Measurements from ENCODE around the gene GNAZ.

Gene GNAZ

DNA sequence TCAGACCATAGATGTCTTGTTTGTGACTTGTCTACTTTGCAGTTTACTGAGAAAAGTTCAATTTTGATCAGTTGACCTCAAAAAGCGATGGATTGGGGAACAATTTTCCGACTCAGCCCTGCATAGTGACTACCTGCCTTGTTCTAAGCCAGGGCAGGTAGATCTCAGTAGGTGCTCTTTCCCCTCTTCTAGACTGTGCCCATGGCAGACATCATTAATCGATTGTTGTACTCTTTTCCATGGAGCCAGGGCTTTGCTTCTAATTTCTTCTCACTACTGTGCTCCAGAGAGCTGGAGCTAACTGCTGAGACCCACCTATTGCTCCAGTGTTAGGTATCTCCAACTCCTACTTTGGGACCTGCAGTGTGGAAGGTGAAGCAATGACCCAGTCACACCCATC lies 84.8 kb downstream of the GNAZ start:
- H3K9me3 ChIP-seq, result no peaks in the 10 kb centered on the region
- H3K36me3 ChIP-seq, result no peaks in the 10 kb centered on the region
- no peak overlapping the region for H3K9ac ChIP-seq
- no peak overlapping the region for H3K4me2 ChIP-seq
- TF ChIP-seq Cebpa-rat (IDR thresholded peaks at IDR 0.05), result no peak
- H3K27me3 ChIP-seq, result no peaks in the 10 kb centered on the region
- H4K20me1 ChIP-seq, result no peaks in the 10 kb centered on the region
- H3K27ac ChIP-seq, result no peak overlapping the region
- peaks cover 43% of the 10 kb centered on the region for H3K4me1 ChIP-seq
- no peak overlapping the region for H3K4me3 ChIP-seq

- Histone ChIP-seq H3K9me3 (no peaks in the 10 kb centered on the region), H3K9ac (no peak overlapping the region), H3K4me2 (peak overlapping the region; percentile 7; the same call in 1 of the 2 replicates), H3K27ac (no peak overlapping the region), H3K27me3 (no peaks in the 10 kb centered on the region), H3K36me3 (no peaks in the 10 kb centered on the region), H3K4me3 (no peak overlapping the region), H3K4me1 (peaks cover 43% of the 10 kb centered on the region), H4K20me1 (no peaks in the 10 kb centered on the region)
- no peak for TF ChIP-seq Cebpa-rat (IDR thresholded peaks at IDR 0.05)
Observed at GRCh38 chr22:23155831-23156230, 85.5 kb downstream of the GNAZ start.

DNA sequence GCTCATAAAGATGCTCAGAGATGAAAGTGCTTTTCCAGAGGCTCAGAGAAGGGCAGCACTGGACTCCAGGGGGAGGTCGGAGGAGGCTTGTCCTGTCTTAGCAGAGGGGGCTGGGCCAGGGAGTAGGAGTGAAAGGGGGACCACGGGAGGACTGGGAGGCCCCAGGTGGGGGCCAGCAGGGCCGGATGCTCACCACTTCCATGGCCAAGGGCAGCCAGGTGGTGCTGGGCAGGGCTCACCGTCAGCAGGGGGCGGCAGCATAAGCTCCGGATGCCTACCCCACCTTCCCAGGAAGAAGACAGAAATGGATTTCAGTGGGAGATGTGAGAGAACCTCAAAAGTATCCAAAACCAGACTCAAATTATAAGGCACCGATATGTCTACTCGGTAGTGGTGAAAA lies 86.0 kb downstream of the GNAZ start:
- no peak for TF ChIP-seq Cebpa-rat (IDR thresholded peaks at IDR 0.05)
- H3K4me3 ChIP-seq, result no peak overlapping the region
- no peaks in the 10 kb centered on the region for H3K36me3 ChIP-seq
- H3K4me2 ChIP-seq, result no peak overlapping the region
- no peak overlapping the region for H3K27ac ChIP-seq
- no peaks in the 10 kb centered on the region for H3K27me3 ChIP-seq
- no peaks in the 10 kb centered on the region for H3K9me3 ChIP-seq
- peaks cover 43% of the 10 kb centered on the region for H3K4me1 ChIP-seq
- no peak overlapping the region for H3K9ac ChIP-seq
- no peaks in the 10 kb centered on the region for H4K20me1 ChIP-seq

DNA sequence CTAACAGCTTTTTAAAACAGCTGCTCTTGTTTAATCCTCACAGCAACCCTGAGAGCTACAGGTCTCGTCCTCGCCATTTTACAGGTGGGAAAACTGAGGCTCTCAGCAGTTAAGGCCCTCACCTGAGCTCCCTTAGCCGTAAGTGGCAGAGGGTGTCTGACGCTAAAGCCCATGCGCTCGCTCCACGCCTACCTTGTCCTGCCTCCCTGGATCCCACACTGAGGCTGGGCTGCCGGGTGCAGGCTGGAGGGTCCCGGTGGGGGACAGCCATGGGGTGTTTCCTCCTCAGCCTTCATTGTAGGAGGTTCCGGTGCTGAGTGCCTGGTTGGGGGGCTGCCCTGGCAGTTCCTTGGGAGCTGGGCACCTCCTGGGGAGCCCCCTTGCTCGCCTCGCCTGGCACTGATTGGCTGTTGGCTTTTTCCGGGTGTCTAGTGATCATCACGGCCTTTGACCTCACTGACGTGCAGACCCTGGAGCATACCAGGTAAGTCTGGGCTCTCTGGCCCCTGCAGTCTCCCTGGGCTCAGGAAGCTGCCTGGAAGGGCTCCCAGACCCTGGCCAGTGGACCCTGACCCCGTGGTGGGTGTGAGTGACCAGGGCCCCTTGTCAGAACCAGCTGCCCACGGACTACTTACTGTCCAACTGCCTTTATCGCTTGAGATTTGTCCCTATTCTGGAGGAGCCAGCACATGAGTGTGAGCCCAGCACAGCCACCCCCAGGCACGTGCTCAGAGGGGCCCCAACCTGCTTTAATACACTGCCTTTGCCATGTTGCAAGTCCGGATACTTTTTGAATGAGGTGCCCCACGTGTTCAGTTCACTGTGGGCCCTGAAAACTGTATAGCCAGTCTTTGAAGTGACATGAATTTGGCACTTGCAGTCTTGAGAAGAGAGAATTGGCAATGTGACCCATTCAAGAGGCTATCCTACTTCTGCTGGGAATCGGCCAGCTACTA lies 87.5 kb downstream of the GNAZ start:
- no peak overlapping the region for H3K27ac ChIP-seq
- H3K4me3 ChIP-seq, result no peak overlapping the region
- no peak for TF ChIP-seq Cebpa-rat (IDR thresholded peaks at IDR 0.05)
- no peaks in the 10 kb centered on the region for H3K9me3 ChIP-seq
- no peaks in the 10 kb centered on the region for H4K20me1 ChIP-seq
- H3K9ac ChIP-seq, result no peak overlapping the region
- peak overlapping the region; percentile 39; the same call in 1 of the 2 replicates for H3K4me2 ChIP-seq
- H3K4me1 ChIP-seq, result peaks cover 33% of the 10 kb centered on the region
- no peaks in the 10 kb centered on the region for H3K27me3 ChIP-seq
- no peaks in the 10 kb centered on the region for H3K36me3 ChIP-seq

GRCh38 chr22:23158516-23159290 lies 88.4 kb downstream of the GNAZ start:
- H3K4me2 ChIP-seq, result no peak overlapping the region
- no peak overlapping the region for H3K4me3 ChIP-seq
- peaks cover 26% of the 10 kb centered on the region for H3K4me1 ChIP-seq
- H3K9me3 ChIP-seq, result no peaks in the 10 kb centered on the region
- no peak overlapping the region for H3K27ac ChIP-seq
- no peaks in the 10 kb centered on the region for H3K36me3 ChIP-seq
- no peaks in the 10 kb centered on the region for H3K27me3 ChIP-seq
- TF ChIP-seq Cebpa-rat (IDR thresholded peaks at IDR 0.05), result no peak
- H4K20me1 ChIP-seq, result no peaks in the 10 kb centered on the region
- no peak overlapping the region for H3K9ac ChIP-seq

DNA sequence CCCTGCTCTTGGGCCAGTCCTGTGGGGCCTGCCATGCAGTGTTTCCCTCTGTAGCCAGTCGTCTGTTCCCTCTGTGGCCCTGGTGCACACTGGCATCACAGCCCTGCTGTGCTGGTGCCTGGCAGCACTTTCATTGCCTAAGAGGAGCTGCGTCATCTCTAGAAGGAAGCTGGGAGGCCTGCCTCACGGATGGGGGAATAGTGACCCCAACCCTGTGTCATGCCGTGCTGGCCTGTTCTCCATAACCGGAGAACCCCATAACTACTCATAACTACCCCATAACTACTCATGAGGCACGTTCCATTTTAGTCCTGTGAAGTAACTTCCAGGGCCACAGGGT lies 88.9 kb downstream of the GNAZ start:
- Histone ChIP-seq H3K4me1 (peaks cover 26% of the 10 kb centered on the region), H3K4me2 (no peak overlapping the region), H3K4me3 (no peak overlapping the region), H4K20me1 (no peaks in the 10 kb centered on the region), H3K9ac (no peak overlapping the region), H3K36me3 (no peaks in the 10 kb centered on the region), H3K27ac (no peak overlapping the region), H3K27me3 (no peaks in the 10 kb centered on the region), H3K9me3 (no peaks in the 10 kb centered on the region)
- no peak for TF ChIP-seq Cebpa-rat (IDR thresholded peaks at IDR 0.05)

DNA sequence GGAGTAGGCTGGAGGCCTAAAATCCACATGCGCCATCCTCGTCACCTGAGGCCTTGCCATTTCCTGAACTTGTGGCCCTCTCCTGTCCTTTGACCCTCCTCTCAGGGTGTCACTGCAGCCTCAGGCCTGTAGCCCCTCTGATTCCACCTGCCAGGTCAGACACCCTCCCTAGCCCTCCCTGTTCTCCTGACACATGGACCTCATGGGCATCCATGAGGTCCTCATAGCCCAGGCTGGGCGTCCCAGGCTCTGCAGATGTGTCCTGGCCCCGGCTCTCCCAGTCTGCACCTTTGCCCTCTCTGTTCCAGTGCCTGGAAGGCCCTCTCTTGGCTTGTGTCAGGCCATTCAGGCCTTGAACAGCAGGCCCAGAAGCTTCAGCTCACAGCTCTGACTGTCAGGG lies 90.7 kb downstream of the GNAZ start:
- H3K9me3 ChIP-seq, result no peaks in the 10 kb centered on the region
- no peaks in the 10 kb centered on the region for H3K36me3 ChIP-seq
- peaks cover 18% of the 10 kb centered on the region for H3K4me1 ChIP-seq
- no peak overlapping the region for H3K4me3 ChIP-seq
- no peak overlapping the region for H3K4me2 ChIP-seq
- TF ChIP-seq Cebpa-rat (IDR thresholded peaks at IDR 0.05), result no peak
- H3K27ac ChIP-seq, result no peak overlapping the region
- no peaks in the 10 kb centered on the region for H3K27me3 ChIP-seq
- no peaks in the 10 kb centered on the region for H4K20me1 ChIP-seq
- no peak overlapping the region for H3K9ac ChIP-seq

DNA sequence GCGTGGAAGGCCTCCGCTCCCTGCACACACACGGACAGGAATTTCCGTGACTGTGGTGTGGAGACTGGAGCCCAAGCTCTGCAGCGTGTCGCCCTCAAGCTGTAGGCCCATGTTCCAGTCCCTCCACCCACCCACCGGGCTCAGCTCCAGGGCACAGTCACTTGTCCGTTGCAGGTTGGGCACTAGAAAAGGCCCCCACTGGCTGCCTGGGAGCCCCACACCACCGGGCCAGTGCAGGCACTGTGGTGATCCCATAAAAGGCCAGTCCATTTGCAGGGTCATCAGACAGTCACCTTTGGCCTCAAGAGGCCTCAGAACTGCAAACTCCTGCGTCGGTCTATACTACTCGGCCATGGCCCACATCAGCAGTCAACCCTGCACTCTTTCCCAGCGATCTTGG lies 91.3 kb downstream of the GNAZ start:
- no peaks in the 10 kb centered on the region for H4K20me1 ChIP-seq
- H3K4me3 ChIP-seq, result no peak overlapping the region
- no peak for TF ChIP-seq Cebpa-rat (IDR thresholded peaks at IDR 0.05)
- no peak overlapping the region for H3K27ac ChIP-seq
- H3K9ac ChIP-seq, result no peak overlapping the region
- H3K4me2 ChIP-seq, result no peak overlapping the region
- no peaks in the 10 kb centered on the region for H3K36me3 ChIP-seq
- H3K9me3 ChIP-seq, result no peaks in the 10 kb centered on the region
- peaks cover 16% of the 10 kb centered on the region for H3K4me1 ChIP-seq
- no peaks in the 10 kb centered on the region for H3K27me3 ChIP-seq

DNA sequence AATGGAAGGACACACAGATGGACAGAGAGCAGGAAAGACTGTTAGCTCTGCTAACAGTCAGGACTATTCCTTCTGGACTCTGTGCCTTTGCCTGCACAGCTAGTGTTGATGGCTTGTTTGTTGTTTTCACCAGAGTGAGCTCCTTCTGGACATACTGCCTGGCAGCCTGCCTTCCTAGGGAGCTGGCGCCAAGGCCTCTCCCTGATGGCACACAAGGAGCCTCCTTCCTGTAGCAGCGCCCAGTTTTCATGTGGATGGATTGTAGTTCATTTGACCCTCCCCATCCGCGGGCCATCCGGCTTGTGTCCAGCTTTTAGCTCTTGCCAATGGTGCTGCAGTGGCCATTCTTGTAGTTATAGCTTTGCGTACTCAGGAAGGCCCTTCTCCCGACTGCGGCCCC lies 93.3 kb downstream of the GNAZ start:
- H3K9ac ChIP-seq, result no peak overlapping the region
- H4K20me1 ChIP-seq, result no peaks in the 10 kb centered on the region
- H3K9me3 ChIP-seq, result no peaks in the 10 kb centered on the region
- H3K4me2 ChIP-seq, result no peak overlapping the region
- TF ChIP-seq Cebpa-rat (IDR thresholded peaks at IDR 0.05), result no peak
- H3K27me3 ChIP-seq, result no peaks in the 10 kb centered on the region
- no peaks in the 10 kb centered on the region for H3K36me3 ChIP-seq
- peaks cover 24% of the 10 kb centered on the region for H3K4me1 ChIP-seq
- H3K4me3 ChIP-seq, result no peak overlapping the region
- no peak overlapping the region for H3K27ac ChIP-seq

DNA sequence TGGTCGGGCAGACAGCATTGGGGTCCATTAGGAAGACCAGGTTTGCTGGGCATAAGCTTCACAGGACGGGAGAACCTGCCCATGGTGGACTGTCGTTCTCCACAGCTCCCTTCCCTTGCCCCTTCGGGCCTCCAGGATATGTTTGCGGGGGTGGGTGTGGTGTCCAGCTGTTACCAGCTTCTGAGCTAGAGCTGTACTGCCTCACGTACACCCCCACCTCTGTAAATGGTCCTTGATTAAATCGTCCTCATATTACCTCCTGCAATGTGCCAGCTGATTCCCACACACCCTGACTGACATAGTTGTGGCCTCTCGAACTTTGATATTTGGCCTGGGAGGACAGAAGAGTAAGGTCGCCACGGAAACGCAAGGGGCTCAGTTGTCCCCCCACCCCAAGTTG lies 93.8 kb downstream of the GNAZ start:
- Histone ChIP-seq H3K9ac (no peak overlapping the region), H3K4me2 (no peak overlapping the region), H3K4me1 (peaks cover 24% of the 10 kb centered on the region), H3K36me3 (no peaks in the 10 kb centered on the region), H3K27ac (no peak overlapping the region), H3K9me3 (no peaks in the 10 kb centered on the region), H3K27me3 (no peaks in the 10 kb centered on the region), H4K20me1 (no peaks in the 10 kb centered on the region), H3K4me3 (no peak overlapping the region)
- no peak for TF ChIP-seq Cebpa-rat (IDR thresholded peaks at IDR 0.05)
